NCI-H2227 (cell line): ENCODE data around the gene EIF1AD.
"Not testable (repeated sequence)": the region's sequence is repeated elsewhere in the genome, so short reads cannot be mapped to it uniquely, and the experiment has no call there.

ENCODE experiments used
- DNase-seq: peaks from one replicate; lab custom pipeline; 2025; ENCODE audit not compliant: unreplicated experiment; lab: John Stamatoyannopoulos, UW

Gene EIF1AD

DNA sequence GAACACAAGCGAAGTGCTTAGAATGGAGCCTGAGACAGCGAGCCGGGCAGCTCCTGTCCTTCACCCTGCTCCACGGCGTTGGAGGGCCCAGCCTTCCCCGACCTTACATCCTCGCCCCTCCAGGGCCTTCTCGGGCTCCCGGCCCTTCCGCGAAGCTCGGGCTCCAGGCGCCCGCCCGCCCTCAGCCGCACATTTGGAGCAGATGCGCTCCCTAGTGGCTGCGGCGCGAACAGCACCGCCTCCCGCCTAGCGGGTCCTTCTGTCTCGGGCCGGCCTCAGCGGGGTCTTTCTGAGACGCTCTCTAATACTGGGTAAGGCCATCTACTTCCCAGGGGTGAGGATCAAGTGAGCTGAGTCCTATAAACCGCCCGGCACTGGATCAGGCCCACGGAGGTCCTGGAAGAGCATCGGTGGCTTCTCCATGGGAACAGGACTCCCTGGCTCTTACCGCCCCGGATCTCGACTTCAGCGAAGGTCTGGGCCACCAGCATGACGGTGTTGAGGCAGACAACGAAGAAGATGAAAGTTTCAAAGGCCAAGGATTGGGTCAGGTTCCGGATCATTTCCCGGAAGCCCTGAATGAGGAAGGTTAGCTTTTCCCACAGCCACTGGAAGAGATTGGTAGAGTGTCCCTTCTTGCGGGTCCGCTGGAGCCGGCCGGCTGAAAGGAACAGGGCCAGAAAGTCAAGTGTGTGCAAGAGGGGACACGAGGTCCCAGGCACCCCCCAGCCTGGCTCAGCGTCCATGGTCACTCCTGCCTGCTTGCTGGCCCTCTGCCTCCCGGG lies 20.6 kb upstream of the EIF1AD start:
- peak; percentile 87 for DNase-seq

DNA sequence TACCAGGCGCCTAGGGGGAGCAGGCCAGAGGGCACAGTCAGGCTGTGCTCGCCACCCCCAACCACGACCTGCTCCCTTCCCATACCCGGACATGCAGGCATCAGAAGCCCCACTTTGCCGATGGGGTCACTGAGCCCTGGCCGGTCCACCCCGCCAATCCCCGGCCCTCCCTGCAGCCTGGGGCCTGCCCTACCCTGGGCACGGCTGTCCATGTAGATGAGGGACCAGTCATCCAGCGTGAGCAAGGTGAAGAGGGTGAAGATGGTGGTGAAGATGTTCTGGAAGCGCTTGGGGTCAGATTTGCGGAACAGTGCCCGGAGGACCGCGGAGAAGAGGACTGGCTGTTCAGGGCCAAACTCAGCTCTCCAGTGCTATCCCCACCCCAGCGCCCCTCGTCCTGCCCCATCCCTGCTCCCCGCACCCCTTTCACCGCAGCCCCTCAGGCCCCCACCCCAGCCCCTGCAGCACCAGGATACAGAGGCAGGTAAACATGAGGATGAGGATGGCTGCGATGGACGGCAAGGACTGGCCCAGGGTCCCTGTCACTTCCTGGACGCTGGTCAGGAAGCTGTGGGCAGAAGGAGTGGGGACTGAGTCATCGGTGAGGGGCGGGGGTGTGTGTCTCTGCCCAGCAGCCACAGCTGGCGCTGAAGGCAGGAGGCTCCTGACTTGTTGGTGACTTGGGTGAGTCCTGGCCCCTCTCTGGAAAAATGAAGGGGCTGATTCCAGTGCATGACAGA lies 18.8 kb upstream of the EIF1AD start:
- no peak for DNase-seq

- DNase-seq: no peak
Measured at GRCh38 chr11:66020212-66020611, 18.3 kb upstream of the EIF1AD start.

DNA sequence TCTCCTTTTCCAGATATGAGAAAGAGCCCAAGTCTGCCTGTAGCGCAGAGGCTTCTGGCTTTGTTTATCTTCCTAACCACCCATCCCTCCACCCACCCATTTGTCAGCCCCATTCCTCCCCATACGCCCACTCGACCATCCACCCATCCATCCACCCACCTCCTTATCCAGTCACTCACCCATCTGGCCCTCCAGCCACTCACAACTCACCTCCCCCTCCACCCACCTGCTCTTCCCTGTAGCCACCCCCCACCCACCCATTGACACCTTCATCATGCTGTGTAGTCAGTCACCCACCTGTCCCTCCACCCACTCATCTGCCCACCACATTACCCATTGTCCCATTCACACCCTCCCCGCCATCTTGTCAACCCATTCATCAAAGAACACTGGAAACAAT lies 15.4 kb upstream of the EIF1AD start:
- DNase-seq: no peak

GRCh38 chr11:66016793-66017177 lies 14.8 kb upstream of the EIF1AD start:
- DNase-seq: no peak

- no peak for DNase-seq
Measured at GRCh38 chr11:66015936-66016792, 14.2 kb upstream of the EIF1AD start.

DNA sequence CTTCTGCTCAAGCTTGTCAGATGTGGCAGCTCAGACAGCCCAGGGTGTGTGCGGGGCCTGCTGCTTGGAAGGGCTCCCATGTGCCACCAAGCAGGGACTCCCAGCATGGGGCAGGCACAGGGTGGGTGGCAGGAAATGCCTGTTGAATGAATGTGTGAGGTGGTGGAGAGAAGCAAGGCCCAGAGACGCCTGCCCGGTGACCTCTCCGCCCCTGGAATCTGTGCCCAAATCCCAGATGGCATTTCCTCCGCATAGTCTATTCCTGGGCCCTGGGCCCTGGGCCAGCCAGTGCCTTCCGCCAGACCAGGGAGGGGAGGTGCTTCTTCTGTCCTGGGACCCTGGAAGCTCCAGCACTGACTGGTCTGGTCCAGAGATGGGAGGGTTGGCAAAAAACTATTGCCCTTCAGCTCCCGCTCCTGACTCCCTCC lies 13.5 kb upstream of the EIF1AD start:
- DNase-seq: no peak

- DNase-seq: no peak
Measured at GRCh38 chr11:66014804-66015453, 13.0 kb upstream of the EIF1AD start.

- DNase-seq: no peak
Measured at GRCh38 chr11:66013762-66014100, 11.8 kb upstream of the EIF1AD start.

DNA sequence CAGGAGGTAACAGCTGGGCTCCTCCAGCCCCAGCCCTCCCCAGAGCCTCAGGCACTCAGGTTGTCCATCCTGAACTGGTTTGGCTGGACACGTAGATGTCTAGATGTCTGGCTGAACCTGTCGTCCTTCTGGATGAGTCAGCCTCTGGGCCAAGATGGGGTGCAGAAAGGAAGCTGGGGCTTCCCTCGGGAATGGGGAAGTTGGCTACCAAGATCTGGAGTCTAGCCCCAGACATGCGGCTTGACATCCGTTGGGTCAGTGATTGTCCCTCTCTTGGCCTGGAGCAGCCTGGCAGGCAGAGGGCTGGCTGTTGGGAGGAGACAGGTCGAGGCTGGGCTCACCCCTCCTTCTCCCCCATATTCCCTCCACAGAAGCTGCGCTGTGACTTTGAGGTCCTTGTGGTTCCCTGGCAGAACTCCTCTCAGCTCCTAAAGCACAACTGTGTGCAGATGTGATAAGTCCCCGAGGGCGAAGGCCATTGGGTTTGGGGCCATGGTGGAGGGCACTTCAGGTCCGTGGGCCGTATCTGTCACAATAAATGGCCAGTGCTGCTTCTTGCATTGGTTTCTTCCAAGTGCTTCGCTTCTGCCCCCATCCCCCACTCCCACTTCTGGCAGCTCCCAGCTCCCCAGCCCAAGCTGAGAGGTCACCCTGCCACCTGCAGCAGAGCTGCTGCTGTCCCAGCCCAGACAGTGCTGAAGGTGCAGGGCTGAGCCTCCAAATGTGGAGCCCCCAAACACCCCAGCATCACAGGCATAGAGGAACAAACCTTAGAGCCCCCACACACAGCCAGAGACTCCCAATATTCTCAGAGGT lies 11.2 kb upstream of the EIF1AD start:
- DNase-seq: no peak

DNA sequence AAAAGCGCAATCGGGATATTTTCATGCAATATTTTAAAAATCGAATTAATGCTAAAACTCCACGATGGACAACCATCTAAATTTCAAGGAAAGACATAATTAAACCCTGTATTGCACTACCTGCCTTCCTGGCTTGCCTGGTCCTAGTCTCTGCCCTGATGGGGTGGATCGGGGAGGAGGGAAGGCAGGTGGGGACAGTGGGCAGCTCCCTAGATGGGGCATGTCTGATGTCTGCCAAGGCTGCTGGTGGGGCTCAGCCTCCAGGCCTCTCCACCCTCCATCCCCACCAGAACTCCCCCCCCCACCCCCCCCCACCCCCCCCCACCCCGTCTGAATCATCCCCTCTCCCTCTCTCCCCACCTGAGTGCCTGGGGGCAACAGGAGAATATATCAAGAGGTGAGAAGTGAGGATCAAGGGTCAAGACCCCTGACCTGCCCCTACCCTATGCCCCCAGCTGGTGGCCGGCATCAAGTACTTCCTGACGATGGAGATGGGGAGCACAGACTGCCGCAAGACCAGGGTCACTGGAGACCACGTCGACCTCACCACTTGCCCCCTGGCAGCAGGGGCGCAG lies 10.5 kb upstream of the EIF1AD start:
- DNase-seq: no peak

DNA sequence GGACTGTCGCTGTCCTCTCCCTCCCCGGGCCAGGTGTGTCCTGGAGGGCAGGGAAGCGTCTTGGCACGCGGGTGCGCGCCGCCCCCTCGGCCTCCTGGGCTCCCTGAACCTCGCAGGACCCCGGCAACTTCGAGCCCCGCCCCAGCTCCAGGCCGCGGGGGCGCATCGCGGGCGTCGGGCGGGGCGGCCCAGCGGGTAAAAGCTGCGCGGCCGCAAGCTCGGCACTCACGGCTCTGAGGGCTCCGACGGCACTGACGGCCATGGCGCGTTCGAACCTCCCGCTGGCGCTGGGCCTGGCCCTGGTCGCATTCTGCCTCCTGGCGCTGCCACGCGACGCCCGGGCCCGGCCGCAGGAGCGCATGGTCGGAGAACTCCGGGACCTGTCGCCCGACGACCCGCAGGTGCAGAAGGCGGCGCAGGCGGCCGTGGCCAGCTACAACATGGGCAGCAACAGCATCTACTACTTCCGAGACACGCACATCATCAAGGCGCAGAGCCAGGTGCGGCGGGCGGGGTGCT lies 9.9 kb upstream of the EIF1AD start, which contains the start of gene CST6:
TSS of gene CST6 (plus strand) at position 224 of the 519 bp plus-strand sequence. CDS start at position 261, 37 bp downstream.
- DNase-seq: no peak

- DNase-seq: no peak
Measured at GRCh38 chr11:66011239-66011784, 9.4 kb upstream of the EIF1AD start.

DNA sequence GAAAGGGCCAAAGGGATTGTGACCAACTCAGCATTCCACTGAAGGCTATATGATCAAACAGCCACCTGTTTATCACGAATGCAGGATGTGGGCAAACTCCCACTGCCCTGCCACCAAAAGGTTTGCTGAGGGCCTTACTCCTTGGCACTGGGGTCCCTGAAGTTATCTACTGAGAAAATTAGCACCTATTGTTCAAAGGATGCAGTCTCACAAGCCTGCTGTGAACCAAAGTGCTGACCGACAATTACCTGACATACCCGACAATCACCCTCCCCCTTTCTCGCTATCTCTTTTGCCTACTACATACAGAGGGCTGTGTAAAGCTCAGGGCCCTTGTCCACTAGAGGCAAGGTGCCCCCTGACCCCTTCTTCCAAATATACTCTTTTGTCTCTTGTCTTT lies 8.1 kb upstream of the EIF1AD start:
- not testable (repeated sequence) for DNase-seq

- DNase-seq: no peak
Measured at GRCh38 chr11:66008468-66009101, 6.6 kb upstream of the EIF1AD start.

- DNase-seq: no peak
Measured at GRCh38 chr11:66008095-66008467, 6.1 kb upstream of the EIF1AD start.

GRCh38 chr11:66007201-66007634 lies 5.3 kb upstream of the EIF1AD start:
- DNase-seq: peak; percentile 20

- no peak for DNase-seq
Measured at GRCh38 chr11:66006891-66007176, 4.9 kb upstream of the EIF1AD start.
